NCI-H2107 (cell line): ENCODE results near the gene NUDCD2.

Source experiments
- DNase-seq: peaks from one replicate; lab custom pipeline; 2025; lab: John Stamatoyannopoulos, UW

The NUDCD2 gene, protein sequence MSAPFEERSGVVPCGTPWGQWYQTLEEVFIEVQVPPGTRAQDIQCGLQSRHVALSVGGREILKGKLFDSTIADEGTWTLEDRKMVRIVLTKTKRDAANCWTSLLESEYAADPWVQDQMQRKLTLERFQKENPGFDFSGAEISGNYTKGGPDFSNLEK

DNA sequence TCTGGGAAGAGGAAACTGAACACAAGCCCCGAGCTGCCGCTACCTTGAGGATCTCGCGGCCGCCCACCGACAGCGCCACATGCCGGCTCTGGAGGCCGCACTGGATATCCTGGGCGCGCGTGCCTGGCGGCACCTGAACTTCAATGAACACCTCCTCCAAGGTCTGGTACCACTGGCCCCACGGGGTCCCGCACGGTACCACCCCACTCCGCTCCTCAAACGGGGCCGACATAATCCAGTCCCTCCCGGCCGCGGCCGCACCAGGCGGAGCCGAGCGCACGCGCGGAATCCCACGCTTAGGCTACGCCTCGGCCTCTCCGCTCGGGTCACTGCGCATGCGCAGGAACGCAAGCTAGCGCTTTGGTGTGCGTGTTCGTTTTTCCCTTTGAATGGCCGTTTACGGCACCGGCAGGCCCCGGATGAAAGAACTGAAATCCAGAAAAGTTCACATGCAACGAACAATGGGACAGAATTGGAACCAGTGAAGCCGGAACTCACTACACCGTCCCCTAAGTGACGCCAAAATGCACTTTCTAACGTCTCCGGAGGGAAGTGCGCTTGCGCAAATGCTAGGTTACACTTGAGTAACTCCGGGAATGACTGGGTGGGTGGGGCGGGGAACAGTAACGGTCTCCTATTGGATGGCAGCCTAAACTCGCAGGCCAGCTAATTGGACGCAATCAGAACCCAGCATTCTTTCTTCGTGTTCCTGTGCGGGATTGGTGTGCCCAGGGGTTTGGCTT is at the start of gene NUDCD2:
TSS of gene NUDCD2 (minus strand) at position 284 of the 743 bp plus-strand sequence. CDS start at position 232, 52 bp downstream.
- DNase-seq: peak; percentile 92

GRCh38 chr5:163509291-163509951 is 49.5 kb upstream of the NUDCD2 start:
- DNase-seq: no peak

DNA sequence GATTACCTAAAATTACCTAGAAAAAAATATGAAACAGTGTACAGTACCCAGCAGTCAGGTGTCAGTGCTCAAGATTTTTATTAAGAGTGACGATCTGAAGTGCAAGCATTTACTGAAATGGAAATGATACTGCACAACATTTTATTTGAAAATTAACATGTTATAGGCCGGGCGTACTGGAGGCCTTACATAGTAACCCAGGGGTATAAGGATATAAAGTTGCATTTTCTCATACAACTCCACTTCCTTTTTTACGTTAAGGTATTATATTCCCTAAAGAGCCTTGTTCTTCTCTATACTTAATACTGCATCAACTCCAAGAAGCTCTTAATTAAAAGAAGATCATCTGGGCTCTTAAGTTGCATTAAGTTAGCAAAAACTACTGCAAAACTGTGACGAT is 48.9 kb upstream of the NUDCD2 start:
- DNase-seq: no peak

DNA sequence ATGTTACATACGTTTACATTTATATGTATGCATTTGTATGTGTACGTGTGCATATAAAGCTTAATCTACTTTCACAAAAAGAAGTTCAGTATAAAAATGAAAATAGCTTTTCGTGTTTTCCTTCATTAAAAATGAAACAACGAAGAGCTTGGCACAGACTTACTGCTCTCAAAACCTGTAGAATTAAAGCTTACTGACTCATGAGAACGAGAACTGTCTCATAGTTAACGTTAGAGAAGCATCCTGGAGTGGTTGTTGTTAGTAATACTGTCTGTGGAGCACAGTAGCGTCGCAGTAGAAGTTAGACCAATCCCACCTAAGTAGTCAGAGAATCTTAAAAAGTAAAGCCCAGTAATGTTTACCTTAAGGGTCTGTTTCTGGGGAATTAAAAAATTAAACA is 46.8 kb upstream of the NUDCD2 start:
- no peak for DNase-seq

DNA sequence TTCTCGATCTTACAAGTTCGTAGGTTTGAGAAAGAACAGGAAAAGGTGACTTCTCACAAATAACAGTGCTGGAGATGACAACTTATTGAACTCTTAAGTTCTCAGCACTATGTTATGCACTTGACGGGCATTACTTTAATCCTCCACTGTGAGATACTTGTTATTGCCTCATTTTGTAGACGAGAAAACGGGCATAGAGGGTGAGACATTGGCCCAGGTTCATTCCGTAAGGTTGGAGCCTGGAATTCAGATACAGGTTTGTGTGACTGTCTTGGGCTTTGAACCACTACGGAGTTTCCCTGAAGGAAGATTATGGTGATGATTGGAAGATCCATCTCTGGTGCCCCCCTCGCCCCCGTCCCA is 46.2 kb upstream of the NUDCD2 start:
- no peak for DNase-seq

GRCh38 chr5:163505368-163506094 is 45.6 kb upstream of the NUDCD2 start, which contains the start of gene MAT2B:
TSS of gene MAT2B (plus strand) at chr5:163505619. CDS start at chr5:163505687, 68 bp downstream.
- DNase-seq: peak; percentile 72

- no peak for DNase-seq
Measured at GRCh38 chr5:163505049-163505367, 45.1 kb upstream of the NUDCD2 start.

- DNase-seq: no peak
Measured at GRCh38 chr5:163504079-163504931, 44.4 kb upstream of the NUDCD2 start.

GRCh38 chr5:163503106-163504078 is 43.5 kb upstream of the NUDCD2 start:
- no peak for DNase-seq

DNA sequence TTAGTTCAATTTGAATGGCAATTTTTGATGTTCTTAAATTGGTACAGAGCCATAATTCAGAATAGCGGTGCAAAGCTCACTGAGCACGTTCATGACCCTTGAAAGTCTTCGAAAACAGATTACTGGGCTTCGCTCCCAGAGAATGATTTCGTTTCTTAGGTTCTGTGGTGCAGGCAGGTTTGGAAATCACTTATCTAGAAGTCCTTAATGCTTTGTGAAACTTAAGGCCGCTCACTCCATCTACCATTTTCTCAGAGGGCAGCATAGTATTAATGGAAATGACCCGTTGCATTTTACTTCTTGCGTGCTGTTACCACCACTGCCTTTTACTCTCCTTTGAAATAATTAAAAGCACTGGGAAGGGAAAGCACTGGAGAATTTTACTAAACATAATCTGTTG is 42.6 kb upstream of the NUDCD2 start:
- no peak for DNase-seq

- no peak for DNase-seq
Measured at GRCh38 chr5:163498886-163499285, 39.0 kb upstream of the NUDCD2 start.

GRCh38 chr5:163497315-163497714 is 37.4 kb upstream of the NUDCD2 start:
- DNase-seq: no peak

DNA sequence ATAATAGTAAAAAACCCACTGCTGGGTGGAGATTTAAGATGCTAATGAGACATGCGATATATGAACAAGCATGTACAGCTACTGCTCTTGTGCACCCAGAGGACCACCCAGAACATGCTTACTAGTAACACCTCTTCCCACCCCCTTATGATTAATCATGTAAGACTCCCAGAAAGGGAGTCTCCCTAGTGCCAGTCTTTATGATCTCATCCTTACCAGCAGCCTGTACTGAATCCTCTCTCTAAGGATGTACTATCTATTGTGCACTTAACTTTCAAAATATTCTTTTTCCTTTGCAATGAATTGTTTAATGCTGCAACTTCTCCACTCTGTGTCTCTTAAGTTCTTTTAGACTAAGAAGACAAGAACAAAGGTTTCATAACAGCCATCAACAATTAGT is 36.4 kb upstream of the NUDCD2 start:
- DNase-seq: no peak

- no peak for DNase-seq
Measured at GRCh38 chr5:163489745-163490075, 29.8 kb upstream of the NUDCD2 start.

DNA sequence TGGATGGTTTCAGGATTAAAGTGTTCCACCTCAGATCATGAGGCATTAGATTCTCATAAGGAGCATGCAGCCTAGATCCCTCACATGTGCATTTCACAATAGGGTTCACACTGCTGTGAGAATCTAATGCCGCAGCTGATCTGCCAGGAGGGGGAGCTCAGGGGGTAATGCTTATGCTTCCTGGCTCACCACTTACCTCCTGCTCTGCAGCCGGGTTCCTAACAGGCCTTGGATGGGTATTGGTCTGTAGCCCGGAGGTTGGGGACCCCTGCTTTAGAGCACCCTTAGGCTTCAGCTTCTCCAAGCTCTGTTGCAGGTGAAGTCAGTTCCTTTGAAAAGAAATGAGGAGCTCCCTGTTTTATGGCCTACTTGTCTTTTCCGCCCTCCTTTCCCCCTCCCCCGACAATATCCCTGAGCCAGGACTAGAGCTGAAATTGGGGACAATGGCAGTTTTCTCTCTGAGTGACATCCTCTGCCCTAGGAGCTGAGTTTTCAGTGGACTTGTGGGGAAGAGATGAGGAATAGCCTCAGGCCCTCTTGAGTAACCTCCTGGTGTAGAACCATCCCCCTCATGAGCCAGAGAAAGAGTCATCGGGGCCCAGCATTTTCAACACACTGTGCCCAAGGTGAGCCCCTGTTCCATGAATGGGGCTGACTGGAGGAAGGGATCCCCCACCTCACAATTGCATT is 29.3 kb upstream of the NUDCD2 start:
- DNase-seq: no peak

GRCh38 chr5:163478982-163479271 is 19.0 kb upstream of the NUDCD2 start:
- no peak for DNase-seq

DNA sequence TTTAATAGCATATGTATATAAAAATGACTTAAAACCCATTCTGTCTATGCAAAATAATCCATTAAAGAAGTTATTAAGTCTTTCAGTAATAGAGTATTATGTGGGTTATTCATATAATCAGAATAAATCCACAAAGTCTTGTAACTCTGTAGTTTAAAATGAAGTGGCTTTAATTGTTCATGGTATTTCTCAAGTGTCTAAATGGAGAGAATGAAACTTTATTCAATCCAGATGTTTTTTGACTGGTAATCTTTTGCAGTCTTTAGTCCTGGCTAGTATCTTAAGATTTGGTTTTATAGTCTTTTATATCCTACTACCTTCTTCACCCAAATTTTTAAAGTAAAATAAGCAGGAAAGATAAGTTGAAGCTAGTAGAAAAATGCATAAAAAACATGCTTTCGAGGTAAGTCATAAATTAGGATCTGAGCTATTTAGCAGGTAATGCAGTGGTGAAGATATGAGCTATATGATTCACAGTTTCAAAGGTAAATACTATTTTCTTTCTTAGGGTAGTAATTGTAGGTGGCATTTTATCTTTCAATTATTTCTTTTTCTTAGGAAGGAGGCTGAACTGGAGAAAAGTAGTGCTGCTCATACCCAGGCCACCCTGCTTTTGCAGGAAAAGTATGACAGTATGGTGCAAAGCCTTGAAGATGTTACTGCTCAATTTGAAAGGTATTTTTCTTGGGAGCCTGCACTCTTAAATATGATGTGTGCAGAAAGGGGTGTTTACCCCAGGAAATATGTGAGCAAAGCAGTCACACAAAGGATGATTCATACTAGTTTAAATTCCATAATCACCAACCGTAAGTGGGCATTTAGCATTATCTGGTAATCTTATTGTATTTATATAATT is 18.5 kb upstream of the NUDCD2 start:
- no peak for DNase-seq

- DNase-seq: no peak
Measured at GRCh38 chr5:163475411-163475810, 15.5 kb upstream of the NUDCD2 start.

- DNase-seq: no peak
Measured at GRCh38 chr5:163473635-163474243, 13.8 kb upstream of the NUDCD2 start.
